GM23338 (cell line): Measurements from ENCODE around the gene SHISAL1.

Experiments
- CREB1 ChIP-seq: fragments of 250-450 bp; sonication (Bioruptor Pico); IDR thresholded peaks from 2 replicates; pipeline ENCODE4 v1.5.0; 2020; ENCODE audit warnings: low read depth, mild to moderate bottlenecking, moderate library complexity
- CTCF ChIP-seq, 2 experiments: fragments of 200-600 bp in 1 of 2; sonication (generic) in 1 of 2; conservative IDR thresholded peaks; 2 replicates each; pipeline versions ENCODE4 v1.5.1 to v1.6.1; 2016 to 2017; ENCODE audit warnings: antibody characterized with exemption in 2 of 2, low read depth in 2 of 2, mild to moderate bottlenecking in 2 of 2, moderate library complexity in 1 of 2
- ETS1 ChIP-seq: IDR thresholded peaks from 2 replicates; pipeline ENCODE4 v1.6.1; 2016; ENCODE audit warnings: antibody characterized with exemption
- EZH2 ChIP-seq: fragments of 200-600 bp; sonication (generic); IDR thresholded peaks from one replicate; pipeline ENCODE4 v1.8.0; 2017; ENCODE audit warnings: antibody characterized with exemption, mild to moderate bottlenecking, low read depth; ENCODE audit not compliant: unreplicated experiment
- EZH2phosphoT487 ChIP-seq: fragments of 200-600 bp; sonication (generic); IDR thresholded peaks from one replicate; pipeline ENCODE4 v1.8.1; 2018; ENCODE audit warnings: antibody characterized with exemption; ENCODE audit not compliant: unreplicated experiment
- JUNB ChIP-seq: IDR thresholded peaks from one replicate; pipeline ENCODE4 v1.6.1; 2016; ENCODE audit warnings: antibody characterized with exemption; ENCODE audit not compliant: unreplicated experiment
- NANOG ChIP-seq: IDR thresholded peaks from 2 replicates; pipeline ENCODE4 v1.6.1; 2016; ENCODE audit warnings: antibody characterized with exemption, borderline replicate concordance
- POLR2AphosphoS5 ChIP-seq: IDR thresholded peaks from 2 replicates; pipeline ENCODE4 v1.6.1; 2016; ENCODE audit warnings: antibody characterized with exemption, low read depth
- REST ChIP-seq: IDR thresholded peaks from one replicate; pipeline ENCODE4 v1.6.1; 2018; ENCODE audit warnings: antibody characterized with exemption; ENCODE audit not compliant: unreplicated experiment
- STAT1 ChIP-seq: IDR thresholded peaks from one replicate; pipeline ENCODE4 v1.6.1; 2016; ENCODE audit warnings: antibody characterized with exemption; ENCODE audit not compliant: unreplicated experiment
- ZNF114 ChIP-seq: fragments of 250-450 bp; sonication (Bioruptor Pico); IDR thresholded peaks from 2 replicates; pipeline ENCODE4 v1.5.0; 2020; ENCODE audit warnings: mild to moderate bottlenecking, moderate library complexity
- ZNF331 ChIP-seq: fragments of 250-450 bp; sonication (Bioruptor Pico); IDR thresholded peaks from 2 replicates; pipeline ENCODE4 v1.5.0; 2020; ENCODE audit warnings: low read depth, mild to moderate bottlenecking, moderate library complexity

- TF ChIP-seq CTCF (conservative IDR thresholded peaks at IDR 0.05; ENCODE audit: low read depth in 2 of 2): no peak
- TF ChIP-seq CREB1 (CRISPR knock-in tag): no peak
- TF ChIP-seq JUNB: no peak
- TF ChIP-seq POLR2AphosphoS5: no peak
- TF ChIP-seq NANOG: no peak
- no peak for TF ChIP-seq REST
- no peak for TF ChIP-seq ZNF114 (CRISPR knock-in tag)
- TF ChIP-seq EZH2phosphoT487: no peak
- TF ChIP-seq EZH2: no peak
- no peak for TF ChIP-seq STAT1
- TF ChIP-seq ETS1: no peak
- no peak for TF ChIP-seq ZNF331
Measured at GRCh38 chr22:44301039-44301438, 11.7 kb downstream of the SHISAL1 start.
